WERI-Rb-1 (cell line): Measurements from ENCODE around the gene UCN2.

Source experiments
- DNase-seq: peaks from one replicate; pipeline ENCODE4 v3.0.0-alpha.2; 2020
- H3K27ac ChIP-seq: fragments of 250-450 bp; sonication (Bioruptor Pico); 2 replicates; pipeline ENCODE4 v1.5.1; 2020; ENCODE audit warnings: mild to moderate bottlenecking, moderate library complexity
- H3K27me3 ChIP-seq: fragments of 250-450 bp; sonication (Bioruptor Pico); 2 replicates; pipeline ENCODE4 v1.5.1; 2021; ENCODE audit warnings: mild to moderate bottlenecking, low read depth, moderate library complexity; ENCODE audit not compliant: insufficient read depth, severe bottlenecking
- H3K36me3 ChIP-seq: fragments of 250-450 bp; sonication (Bioruptor Pico); 2 replicates; pipeline ENCODE4 v1.5.1; 2020; ENCODE audit warnings: mild to moderate bottlenecking, moderate library complexity
- H3K4me3 ChIP-seq: 2 replicates; pipeline ENCODE4 v1.5.1; 2011; ENCODE audit warnings: low read depth, mild to moderate bottlenecking, control low read depth, low read length
- H3K9me3 ChIP-seq: fragments of 250-450 bp; sonication (Bioruptor Pico); 2 replicates; pipeline ENCODE4 v1.5.1; 2021; ENCODE audit warnings: mild to moderate bottlenecking, moderate library complexity; ENCODE audit not compliant: severe bottlenecking
- TF ChIP-seq, protein P1 (sequence below): IDR thresholded peaks from 2 replicates; pipeline ENCODE4 v1.5.1; 2011; ENCODE audit warnings: low read depth, mild to moderate bottlenecking, control low read depth, inconsistent platforms, low read length

The UCN2 gene

DNA sequence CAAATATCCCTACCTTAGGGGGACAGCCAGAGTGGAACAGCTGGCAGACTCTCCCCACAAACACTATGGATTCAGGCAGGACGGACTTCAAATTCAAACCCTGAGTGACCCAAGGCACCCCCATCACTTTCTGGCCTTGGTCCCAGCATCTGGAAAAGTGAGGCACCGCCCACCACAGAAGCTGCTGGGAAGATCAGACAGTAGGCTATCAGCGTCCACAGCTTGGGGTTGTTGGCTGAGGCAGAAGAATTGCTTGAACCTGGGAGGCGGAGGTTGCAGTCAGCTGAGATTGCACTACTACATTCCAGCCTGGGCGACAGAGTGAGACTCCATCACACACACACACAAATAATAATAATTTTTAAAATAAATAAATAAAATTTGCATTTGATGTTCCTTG is 15.5 kb downstream of the UCN2 start:
- H3K27me3 ChIP-seq = no peaks in the 10 kb centered on the region
- H3K27ac ChIP-seq = peak overlapping the region; percentile 52
- no peaks in the 10 kb centered on the region for H3K9me3 ChIP-seq
- H3K4me3 ChIP-seq = no peak overlapping the region
- DNase-seq = no peak
- TF ChIP-seq, protein P1, sequence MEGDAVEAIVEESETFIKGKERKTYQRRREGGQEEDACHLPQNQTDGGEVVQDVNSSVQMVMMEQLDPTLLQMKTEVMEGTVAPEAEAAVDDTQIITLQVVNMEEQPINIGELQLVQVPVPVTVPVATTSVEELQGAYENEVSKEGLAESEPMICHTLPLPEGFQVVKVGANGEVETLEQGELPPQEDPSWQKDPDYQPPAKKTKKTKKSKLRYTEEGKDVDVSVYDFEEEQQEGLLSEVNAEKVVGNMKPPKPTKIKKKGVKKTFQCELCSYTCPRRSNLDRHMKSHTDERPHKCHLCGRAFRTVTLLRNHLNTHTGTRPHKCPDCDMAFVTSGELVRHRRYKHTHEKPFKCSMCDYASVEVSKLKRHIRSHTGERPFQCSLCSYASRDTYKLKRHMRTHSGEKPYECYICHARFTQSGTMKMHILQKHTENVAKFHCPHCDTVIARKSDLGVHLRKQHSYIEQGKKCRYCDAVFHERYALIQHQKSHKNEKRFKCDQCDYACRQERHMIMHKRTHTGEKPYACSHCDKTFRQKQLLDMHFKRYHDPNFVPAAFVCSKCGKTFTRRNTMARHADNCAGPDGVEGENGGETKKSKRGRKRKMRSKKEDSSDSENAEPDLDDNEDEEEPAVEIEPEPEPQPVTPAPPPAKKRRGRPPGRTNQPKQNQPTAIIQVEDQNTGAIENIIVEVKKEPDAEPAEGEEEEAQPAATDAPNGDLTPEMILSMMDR = no peak
- peaks cover 28% of the 10 kb centered on the region for H3K36me3 ChIP-seq

DNA sequence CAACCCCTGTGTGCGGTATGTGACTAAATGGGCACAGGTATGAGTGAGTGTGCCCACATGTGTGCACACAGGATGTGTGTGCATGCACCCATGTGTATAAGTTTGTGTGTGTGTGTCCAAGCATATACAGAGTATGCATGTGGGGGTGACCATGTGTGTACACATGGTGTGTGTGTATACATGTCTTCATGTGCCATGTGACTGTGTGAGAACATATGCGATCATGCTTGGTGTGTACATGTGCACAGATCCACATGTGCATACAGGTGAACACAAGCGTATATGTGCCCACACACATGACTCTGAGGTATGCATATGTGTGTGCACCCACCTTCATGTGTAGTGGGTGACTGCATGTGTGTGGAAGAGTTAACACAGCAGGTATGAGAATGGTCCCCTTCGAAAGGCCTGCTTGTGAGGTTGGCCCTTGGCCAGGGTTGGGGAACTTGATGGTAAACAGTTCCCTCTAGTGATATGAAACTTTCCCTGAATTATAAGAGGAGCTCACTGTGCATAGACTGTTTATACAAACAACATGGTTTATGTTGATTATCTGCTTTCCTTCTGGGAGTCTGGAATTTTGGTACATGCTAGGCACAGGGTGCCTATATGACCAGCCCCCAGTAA is 17.3 kb downstream of the UCN2 start:
- H3K36me3 ChIP-seq = peaks cover 28% of the 10 kb centered on the region

DNA sequence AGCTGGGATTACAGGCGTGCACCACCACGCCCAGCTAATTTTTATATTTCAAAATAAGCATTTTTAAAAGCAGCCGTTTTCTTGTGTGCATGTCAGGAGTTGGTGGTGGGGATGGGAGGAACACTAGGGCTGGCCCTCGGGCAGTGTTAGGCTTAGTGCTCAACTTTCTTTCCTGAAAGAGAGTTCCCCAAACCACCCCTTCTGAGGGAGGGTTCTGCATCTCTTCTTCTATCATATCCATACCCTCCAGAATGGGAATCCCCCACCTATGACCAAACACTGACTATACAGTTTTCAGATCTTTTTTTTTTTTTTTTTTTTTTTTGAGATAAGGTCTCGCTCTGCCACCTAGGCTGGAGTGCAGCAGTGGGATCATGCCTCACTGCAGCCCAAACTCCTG is 19.4 kb downstream of the UCN2 start:
- no peak overlapping the region for H3K27ac ChIP-seq
- peaks cover 27% of the 10 kb centered on the region for H3K36me3 ChIP-seq
- no peaks in the 10 kb centered on the region for H3K9me3 ChIP-seq
- TF ChIP-seq, protein P1 = no peak
- DNase-seq = no peak
- H3K27me3 ChIP-seq = no peaks in the 10 kb centered on the region
- H3K4me3 ChIP-seq = no peak overlapping the region

More for the DNA sequence above, 17.3 kb downstream of the UCN2 start:
- Histone ChIP-seq H3K27ac (no peak overlapping the region), H3K27me3 (no peaks in the 10 kb centered on the region), H3K9me3 (no peaks in the 10 kb centered on the region), H3K4me3 (no peak overlapping the region)
- TF ChIP-seq, protein P1 = no peak
- DNase-seq = no peak

DNA sequence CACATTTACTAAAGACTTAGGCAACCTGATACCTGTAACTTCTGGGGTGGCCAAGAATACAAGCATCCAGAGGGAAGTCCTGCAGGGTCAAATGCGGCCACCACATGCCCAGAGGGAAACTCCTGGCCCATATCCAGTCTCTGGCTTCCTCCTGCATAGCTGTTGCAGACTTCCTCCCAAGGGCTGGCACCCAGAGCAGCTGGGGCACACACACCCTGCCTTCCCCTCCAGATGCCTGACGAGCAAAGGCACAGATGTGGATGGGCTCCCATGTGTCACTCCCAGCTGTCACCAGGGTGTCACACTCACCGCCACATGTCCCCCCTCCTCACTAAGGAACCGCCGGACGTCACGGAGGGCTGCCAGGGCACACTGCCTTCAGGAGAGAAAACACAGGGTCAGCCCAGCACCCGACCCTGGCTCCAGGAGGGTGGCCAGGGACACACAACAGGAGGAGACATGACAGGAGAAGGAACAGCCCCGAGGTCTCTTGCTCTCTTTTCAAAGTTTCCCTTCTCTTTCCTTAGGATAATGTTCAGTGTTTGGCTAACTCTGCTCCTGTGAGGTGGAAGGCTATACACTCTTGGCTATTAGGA is 20.2 kb downstream of the UCN2 start:
- Histone ChIP-seq H3K27ac (no peak overlapping the region), H3K36me3 (peaks cover 21% of the 10 kb centered on the region)
- TF ChIP-seq, protein P1 = no peak

DNA sequence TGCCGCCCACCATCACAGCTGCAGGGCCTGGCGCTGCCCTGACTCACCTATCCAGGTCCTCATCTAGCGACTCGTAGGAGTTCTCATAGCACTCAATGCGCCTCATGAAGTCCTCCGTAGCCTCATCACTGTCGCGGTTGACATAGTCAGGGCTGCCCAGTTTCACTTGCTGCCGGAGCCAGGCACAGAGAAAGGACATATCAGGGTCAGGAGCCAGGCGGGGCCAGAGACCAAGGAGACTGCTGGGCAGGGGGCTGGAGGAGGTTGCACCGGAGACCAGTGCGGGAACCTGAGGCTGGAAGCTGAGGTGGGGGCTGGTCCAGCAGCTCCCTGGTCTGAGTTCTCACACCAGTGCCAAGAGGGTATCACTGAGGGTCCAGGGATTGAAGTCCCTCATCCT is 25.1 kb downstream of the UCN2 start:
- Histone ChIP-seq H3K27me3 (no peaks in the 10 kb centered on the region), H3K36me3 (peaks cover 32% of the 10 kb centered on the region), H3K4me3 (no peak overlapping the region), H3K27ac (no peak overlapping the region), H3K9me3 (no peaks in the 10 kb centered on the region)
- DNase-seq = no peak
- TF ChIP-seq, protein P1 = no peak

More for the DNA sequence above, 20.2 kb downstream of the UCN2 start:
- Histone ChIP-seq H3K9me3 (no peaks in the 10 kb centered on the region), H3K4me3 (no peak overlapping the region), H3K27me3 (no peaks in the 10 kb centered on the region)
- DNase-seq = no peak

DNA sequence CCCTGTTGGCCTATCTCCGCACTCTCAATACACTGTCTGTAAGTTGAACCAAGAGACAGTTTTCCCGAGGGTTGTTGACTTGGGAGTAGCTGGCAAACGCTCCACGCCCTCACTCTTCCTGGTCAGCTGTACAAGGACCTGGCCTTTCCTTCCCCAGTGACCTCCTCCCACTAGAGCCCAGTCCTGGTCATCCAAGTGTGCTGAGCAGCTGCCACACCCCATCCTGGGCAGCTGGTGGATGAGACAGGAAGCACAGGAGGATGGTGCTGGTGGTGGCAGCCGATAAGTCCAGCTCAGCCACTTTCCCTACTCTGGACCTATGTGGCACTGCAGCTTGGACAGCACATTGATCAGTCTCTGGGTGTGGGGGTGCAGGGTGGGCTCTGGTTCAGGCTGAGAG is 26.8 kb downstream of the UCN2 start:
- TF ChIP-seq, protein P1 = no peak
- Histone ChIP-seq H3K27ac (no peak overlapping the region), H3K9me3 (no peaks in the 10 kb centered on the region), H3K4me3 (no peak overlapping the region), H3K36me3 (peaks cover 32% of the 10 kb centered on the region), H3K27me3 (no peaks in the 10 kb centered on the region)
- no peak for DNase-seq
